Upper lobe of left lung (tissue), 4 donors: ENCODE results near the gene DIP2A.

Experiments used
- CTCF ChIP-seq, 6 experiments: fragments of 450-650 bp in 4 of 6; fragments of 200-600 bp in 2 of 6; sonication (generic) in 2 of 6; IDR thresholded peaks; one replicate each; pipeline ENCODE4 v1.5.1; 2016 to 2019; ENCODE audit warnings: antibody characterized with exemption in 6 of 6
- EP300 ChIP-seq, 4 donors: sonication (generic); formaldehyde crosslinking; IDR thresholded peaks; one replicate each; pipeline ENCODE4 v1.5.1; 2017; ENCODE audit warnings: antibody characterized with exemption in 4 of 4, control low read depth in 2 of 4

DNA sequence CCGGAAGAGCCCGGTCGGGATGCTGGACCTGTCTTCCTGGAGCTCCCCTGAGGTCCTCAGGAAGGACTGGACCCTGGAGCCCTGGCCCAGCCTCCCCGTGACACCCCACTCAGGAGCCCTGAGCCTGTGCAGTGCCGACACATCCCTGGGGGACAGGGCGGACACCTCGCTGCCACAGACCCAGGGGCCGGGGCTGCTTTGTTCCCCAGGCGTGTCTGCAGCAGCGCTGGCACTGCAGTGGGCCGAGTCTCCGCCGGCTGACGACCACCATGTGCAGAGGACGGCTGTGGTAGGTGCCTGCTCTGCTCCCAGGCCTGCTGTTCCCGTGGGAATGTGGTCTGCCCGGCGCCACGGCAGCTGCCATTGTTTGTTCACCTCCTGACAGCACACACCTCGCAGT lies 42.1 kb upstream of the DIP2A start:
- TF ChIP-seq EP300 (IDR thresholded peaks at IDR 0.05) (no peak), CTCF (IDR thresholded peaks at IDR 0.05) (no peak)
